Astrocyte (in vitro differentiated cells and primary cell): ENCODE results near the gene PROSER1.

Experiments used
- EZH2 ChIP-seq: IDR thresholded peaks from 2 replicates; pipeline ENCODE4 v1.6.1; 2012; ENCODE audit warnings: mild to moderate bottlenecking, low read length, inconsistent platforms; ENCODE audit not compliant: insufficient read depth
- TF ChIP-seq, protein P1 (sequence below): IDR thresholded peaks from 2 replicates; pipeline ENCODE4 v1.5.1; 2011; ENCODE audit warnings: low read depth, mild to moderate bottlenecking, inconsistent platforms, low read length, moderate library complexity; ENCODE audit not compliant: insufficient read depth

DNA sequence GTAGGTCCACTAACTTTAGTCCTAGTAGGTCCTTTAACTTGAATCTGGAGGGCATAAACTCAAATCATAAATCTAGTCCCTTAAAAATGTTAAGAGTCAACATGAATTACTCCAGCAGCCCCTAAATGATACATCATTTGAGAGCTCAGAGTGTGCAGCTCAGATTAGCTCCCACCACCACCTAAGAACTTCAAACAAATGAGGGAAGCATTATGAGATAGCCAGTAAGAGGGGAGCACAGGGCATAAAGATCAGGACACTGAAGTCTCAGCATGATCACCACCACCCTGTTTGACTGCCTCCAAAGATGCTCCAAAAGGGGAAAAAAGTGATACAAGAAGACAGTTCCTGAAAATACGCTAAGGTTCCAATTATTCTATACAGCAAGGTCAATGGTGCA, 5.7 kb downstream of the PROSER1 start:
- TF ChIP-seq, protein P1, sequence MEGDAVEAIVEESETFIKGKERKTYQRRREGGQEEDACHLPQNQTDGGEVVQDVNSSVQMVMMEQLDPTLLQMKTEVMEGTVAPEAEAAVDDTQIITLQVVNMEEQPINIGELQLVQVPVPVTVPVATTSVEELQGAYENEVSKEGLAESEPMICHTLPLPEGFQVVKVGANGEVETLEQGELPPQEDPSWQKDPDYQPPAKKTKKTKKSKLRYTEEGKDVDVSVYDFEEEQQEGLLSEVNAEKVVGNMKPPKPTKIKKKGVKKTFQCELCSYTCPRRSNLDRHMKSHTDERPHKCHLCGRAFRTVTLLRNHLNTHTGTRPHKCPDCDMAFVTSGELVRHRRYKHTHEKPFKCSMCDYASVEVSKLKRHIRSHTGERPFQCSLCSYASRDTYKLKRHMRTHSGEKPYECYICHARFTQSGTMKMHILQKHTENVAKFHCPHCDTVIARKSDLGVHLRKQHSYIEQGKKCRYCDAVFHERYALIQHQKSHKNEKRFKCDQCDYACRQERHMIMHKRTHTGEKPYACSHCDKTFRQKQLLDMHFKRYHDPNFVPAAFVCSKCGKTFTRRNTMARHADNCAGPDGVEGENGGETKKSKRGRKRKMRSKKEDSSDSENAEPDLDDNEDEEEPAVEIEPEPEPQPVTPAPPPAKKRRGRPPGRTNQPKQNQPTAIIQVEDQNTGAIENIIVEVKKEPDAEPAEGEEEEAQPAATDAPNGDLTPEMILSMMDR: no peak
- TF ChIP-seq EZH2: no peak
